NT2/D1 (cell line): ENCODE results near the gene KRTAP9-1.

Source experiments
- SUZ12 ChIP-seq: IDR thresholded peaks from 2 replicates; pipeline ENCODE4 v1.6.1; 2011; ENCODE audit not compliant: insufficient read length, insufficient read depth; ENCODE audit errors: extremely low read depth
- YY1 ChIP-seq: IDR thresholded peaks from 2 replicates; pipeline ENCODE4 v1.6.1; 2011; ENCODE audit not compliant: insufficient read length, insufficient read depth
- ZNF274 ChIP-seq: IDR thresholded peaks from 2 replicates; pipeline ENCODE4 v1.6.1; 2011; ENCODE audit warnings: mild to moderate bottlenecking, low read depth, low read length

DNA sequence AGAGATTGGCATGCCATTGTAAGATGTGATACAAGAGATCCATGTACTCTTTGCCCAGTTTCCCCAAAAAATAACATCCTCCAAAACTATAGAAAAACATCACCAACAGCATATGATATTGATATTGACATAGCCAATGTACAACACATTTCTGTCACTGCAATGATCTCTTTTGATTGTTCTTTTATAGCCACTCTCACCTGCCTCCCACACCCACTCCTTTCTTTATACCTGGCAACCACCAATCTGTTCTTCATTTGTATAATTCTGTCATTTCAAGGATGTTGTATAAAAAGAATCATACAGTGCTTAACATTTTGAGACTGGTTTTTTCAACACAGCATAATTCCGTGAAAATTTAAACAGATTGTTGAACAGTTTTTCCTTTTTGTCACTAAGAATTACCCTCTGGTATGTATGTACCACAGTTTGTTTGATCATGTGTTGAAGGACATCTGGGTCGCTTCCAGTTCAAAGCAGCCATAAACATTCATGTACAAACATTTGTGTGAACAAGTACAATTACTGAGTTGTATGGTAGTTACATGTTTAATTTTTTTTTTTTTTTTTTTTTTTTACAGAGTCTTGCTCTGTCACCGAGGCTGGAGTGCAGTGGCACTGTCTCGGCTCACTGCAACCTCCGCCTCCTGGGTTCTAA, 9.9 kb downstream of the KRTAP9-1 start:
- TF ChIP-seq YY1 = no peak
- no peak for TF ChIP-seq ZNF274
- TF ChIP-seq SUZ12 = no peak
